Stimulated activated CD4-positive, alpha-beta T cell treated with anti-CD3 and anti-CD28 coated beads, Interleukin-15, amount 100 ng/mL, for 1 hour (primary cell): Measurements from ENCODE around the gene TAX1BP1.

Experiments
- DNase-seq, 2 donors: peaks; one replicate each; pipeline ENCODE4 v3.0.0-alpha.2; 2020; ENCODE audit warnings: low read depth in 1 of 2, low spot score in 1 of 2

Gene TAX1BP1

DNA sequence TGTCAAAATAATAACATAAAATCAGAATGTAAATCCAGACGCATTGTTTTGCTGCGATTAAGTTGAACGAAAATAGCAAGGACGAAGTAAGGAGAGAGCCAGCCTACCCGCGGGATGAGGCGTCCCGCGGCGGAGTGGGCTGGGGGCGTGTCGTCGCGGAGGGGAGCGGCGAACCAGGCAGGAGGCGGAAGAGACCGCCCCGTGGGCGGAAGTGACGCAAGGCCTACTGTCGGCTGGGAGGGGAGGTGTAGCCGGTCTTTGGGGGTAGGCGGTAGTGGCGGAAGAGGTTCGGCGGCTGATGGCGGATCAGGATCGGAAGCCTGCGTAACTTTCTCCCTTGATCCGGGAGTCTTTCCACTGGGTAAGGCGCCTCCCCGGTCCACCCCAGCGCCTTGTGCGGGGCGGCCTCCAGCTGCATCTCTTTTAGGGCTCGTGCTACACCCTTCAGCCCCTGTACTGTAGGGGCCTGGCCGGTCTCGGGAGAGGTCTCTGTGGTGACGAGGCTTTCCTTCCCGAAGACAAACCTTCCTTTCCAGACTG, at the start of gene TAX1BP1:
TSS of gene TAX1BP1 (plus strand) at position 254 of the 540 bp plus-strand sequence. CDS start 8,363 bp downstream, outside the sequence.
- DNase-seq: peak; percentile 83 to 92

DNA sequence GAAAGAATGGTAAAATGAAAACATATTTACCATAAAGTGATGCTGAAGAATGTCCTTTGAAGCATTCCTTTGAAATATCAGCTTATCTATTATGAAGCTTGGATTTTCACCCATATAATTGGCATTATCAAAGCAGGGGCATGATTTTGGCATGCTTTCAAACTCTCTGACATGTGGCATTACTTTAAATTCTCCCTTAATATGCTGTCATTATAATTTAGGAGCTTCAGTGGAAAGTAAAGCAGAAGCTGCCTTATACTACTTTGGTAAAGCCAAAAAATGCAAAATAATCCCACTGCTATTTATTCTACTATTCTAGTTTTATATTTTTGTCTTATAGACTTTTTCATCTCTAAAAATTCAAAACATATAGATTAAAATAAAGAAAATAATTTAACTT, 49.3 kb upstream of the TAX1BP1 start:
- DNase-seq: no peak

DNA sequence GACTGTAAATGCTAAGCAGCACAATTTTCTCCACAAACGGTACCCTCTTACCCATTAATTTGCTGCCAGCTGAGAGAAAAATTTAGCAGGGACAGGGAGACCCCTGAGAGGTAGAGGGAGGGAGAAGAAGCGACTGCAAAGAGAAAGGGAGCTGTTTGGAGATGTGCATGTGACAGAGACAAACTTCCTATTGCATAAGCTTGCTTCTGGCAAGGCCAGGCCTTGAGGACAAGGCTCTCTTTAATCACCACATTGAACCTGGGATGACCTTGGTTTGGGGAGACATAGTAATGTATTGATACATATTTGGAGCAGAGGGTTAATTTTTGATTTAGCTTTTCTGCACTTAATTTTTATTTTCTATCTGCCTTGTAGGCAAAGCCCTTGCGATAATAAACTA, 46.2 kb upstream of the TAX1BP1 start:
- no peak for DNase-seq

DNA sequence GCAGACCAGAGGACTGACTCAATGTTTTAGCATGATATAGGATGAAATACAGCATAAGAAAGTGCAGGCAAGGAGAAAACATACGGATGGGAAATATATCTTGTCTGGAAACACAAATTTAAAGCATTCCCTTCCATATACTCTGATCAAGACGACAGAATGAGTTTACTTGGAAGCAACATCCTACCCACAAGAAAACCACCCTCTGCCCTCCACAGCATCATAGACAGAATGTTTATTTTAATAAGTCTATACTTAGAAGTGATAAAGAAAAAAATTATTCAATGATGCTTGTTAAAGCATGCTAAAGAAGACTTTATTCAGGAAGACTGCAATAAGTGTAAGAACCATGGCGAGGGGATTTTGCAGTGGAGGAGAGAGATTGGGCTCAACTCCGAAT, 44.9 kb upstream of the TAX1BP1 start:
- DNase-seq: no peak

DNA sequence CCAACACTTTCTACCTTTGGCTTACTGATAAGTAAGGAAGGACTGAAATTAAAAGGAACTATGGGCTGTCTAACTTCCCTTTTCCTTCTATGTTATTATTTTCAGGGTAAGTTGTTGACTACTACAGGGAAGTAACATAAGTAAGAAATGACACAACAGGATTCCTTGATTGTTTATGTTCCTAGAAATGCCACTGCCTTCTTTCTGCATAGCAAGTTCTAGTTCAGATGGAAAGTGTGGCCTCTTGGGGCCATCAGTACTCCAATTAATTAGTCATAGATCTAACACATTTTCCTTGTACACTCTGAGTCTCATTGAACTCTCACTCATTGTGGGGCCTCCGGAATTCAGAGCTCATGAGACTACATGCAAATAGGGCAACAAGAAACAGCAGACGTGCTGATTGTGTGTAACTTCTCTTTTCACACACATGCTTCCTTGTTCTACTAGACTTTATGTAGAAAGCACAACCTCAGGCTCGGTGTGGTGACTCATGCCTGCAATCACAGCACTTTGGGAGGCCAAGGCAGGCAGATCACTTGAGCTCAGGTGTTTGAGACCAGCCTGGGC, 42.0 kb upstream of the TAX1BP1 start:
- DNase-seq: no peak

DNA sequence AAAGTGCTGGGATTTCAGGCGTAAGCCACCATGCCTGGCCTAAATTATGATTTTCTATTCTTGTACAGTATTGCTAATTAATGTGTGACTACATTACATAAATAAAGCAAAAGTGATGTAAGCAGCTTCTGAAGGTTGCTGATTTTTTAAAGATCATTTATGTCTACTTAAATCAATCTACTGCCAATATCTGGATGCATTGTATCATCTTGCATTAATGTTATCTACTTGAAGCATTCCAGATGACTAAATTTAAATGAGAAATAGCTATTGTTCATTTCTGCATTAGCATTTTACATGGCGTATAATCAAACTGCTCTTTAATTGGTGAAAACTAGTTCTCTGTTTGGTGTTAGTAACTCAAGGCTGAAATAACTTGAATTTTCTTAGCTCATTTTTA, 40.2 kb upstream of the TAX1BP1 start:
- no peak for DNase-seq

DNA sequence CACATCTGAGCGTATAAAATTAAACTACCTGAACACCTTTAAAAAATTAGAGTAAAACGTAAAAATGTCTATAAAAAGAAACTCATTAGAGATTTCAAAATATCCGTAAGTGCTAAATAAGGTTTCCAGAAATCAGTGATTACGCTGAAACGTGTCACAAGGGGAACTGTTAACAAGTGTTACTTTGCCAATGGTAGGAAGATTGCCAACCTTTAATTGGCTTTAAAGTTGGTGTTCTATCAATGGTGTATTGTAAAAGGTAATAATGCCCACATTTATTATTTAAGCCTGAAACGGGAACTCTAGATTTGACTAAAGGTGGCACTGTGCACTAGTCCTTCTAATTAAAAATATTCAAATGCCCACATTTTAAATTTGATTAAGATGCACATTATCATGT, 39.5 kb upstream of the TAX1BP1 start:
- DNase-seq: no peak

DNA sequence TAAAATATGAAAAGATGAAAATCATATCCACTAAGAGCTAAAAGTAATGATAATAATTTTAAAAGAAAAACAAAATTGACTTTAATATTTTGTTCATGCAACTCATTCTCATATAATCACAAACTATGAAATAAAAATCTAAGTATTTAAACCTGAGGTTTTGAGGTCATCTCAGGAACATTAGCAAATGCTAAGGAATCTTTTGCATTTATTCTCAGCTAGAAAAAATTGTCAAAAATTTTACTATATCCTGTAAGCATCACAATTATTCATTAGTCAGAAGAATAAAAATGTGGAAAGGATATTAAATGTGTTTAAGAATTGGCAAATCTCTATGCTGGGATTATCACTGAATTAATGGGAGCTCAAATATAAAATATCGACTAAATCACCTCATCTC, 36.8 kb upstream of the TAX1BP1 start:
- DNase-seq: no peak

DNA sequence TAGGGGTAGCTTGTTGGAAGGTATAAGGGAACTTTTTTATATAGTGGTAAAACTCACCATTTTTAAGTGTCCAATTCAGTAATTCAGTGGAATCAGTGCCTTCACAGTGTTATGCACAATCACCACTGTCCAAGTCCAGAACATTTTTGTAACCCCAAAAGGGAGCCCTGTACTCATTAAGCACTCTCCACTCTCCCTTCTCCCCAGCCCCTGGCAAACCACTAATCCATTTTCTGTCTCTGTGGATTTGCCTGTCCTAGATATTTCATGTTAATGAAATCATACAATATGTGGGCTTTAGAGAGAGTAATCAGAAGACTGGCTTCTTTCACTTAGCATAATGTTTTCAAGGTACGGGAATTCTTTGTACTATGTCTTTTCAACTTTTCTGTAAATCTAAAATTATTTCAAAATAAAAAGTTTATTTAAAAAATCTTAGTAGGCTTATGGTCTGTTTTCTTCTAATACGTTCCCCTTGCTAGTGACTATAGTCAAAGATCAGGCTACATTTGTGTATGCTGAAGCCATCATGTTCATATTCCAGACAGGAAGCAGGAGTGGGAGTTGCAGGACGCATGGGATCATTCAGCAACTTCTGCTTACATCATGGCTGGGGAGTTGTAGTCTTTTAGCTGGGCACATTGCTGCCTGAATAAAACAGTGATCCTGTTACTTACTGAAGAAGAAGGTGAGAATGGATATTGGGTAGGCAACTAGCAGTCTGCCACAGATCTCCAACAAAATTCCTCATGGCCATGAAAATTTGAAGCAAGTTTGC, 35.4 kb upstream of the TAX1BP1 start:
- DNase-seq: no peak

DNA sequence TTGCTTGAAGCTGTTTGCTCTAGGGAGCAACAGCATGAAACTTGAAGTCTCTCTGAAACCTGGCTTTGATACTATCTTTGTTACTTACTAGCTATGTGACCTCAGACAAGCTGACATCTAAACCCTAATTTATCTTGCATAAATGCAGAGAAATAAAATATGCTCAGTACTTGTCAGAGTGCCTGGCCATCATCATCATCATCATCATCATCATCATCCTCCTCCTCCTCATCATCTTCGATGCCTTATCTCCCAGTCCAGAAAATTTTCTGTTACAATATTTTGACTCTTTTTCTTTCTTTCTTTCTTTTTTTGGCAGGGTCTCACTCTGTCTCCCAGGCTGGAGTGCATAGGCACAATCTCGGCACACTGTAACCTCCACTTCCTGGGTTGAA, 34.8 kb upstream of the TAX1BP1 start:
- DNase-seq: no peak

DNA sequence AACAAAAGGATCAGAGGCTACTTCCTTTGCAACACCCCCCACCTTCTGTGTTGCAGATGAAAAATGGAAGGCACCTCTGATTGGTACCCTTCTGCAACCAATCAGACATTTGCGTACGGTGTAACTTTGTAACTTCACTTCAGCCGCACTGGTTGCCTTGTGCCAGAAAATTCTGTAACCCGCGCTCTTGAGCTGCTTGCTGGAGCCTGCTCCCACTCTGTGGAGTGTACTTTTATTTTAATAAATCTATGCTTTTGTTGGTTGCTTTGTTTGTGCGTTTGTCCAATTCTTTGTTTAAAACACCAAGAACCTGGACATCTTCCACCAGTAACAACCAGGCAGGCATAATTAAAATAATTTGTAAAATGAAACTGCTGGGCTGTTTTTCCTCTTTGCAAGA, 31.5 kb upstream of the TAX1BP1 start:
- DNase-seq: no peak

DNA sequence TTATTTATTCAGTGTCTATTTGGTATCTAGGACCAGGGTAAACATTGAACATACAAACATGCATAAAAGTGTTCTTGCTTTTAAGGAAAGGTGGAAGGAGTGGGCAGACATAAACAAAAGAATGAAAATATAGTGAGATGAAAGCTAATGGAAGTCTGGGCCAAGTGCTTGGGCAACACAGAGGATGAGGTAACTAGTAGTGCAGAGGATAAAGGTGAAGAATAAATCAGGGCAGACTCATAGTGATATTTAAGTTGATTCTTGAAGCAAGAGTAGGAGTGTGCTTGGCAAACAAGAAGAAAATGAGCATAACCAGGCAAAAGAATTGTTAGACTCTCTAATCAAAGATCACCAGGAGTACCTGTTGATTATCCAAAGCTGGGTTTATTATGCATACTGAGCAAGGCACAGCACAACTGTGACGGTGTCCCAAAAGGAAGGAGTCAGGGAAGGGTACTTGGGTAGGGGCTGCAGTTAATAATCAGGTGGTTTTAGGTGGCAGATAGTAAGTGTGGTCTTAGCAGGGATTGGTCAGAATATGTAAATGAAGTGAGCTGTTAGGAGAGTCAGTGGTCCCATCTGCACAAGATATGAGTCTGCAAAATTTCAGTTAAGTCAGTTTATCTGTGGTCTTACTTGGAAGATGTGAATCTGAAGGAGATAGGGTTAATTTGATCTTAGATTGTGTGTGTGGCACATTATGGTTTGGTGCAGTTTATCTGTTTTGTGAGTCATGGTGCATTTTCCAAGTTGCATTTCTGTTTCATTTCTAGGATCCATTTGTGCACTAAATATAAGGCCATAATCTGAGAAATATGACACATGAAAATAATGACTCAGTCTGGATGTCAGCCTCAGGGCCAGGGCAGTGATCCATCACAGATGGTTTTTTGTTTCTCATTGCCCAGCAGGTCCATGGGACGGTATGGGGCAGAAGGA, 30.6 kb upstream of the TAX1BP1 start:
- no peak for DNase-seq

DNA sequence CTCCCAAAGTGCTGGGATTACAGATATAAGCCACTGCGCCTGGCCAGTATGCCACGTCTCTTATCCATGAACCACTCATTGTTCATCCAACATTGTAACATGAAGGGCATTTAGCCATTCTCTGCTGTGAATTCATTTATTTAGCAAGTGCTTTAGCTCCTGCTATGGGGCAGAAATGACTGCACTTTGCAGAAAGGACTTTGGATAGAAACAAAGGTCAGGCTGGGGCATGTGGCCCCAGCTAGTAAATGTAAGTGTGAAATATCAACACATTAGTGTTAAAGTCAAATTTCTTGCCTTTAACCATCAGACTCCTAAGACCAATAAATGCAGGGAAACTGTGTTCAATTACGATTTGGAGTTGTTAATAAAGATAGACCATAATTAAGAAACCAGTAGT, 27.7 kb upstream of the TAX1BP1 start:
- DNase-seq: no peak

DNA sequence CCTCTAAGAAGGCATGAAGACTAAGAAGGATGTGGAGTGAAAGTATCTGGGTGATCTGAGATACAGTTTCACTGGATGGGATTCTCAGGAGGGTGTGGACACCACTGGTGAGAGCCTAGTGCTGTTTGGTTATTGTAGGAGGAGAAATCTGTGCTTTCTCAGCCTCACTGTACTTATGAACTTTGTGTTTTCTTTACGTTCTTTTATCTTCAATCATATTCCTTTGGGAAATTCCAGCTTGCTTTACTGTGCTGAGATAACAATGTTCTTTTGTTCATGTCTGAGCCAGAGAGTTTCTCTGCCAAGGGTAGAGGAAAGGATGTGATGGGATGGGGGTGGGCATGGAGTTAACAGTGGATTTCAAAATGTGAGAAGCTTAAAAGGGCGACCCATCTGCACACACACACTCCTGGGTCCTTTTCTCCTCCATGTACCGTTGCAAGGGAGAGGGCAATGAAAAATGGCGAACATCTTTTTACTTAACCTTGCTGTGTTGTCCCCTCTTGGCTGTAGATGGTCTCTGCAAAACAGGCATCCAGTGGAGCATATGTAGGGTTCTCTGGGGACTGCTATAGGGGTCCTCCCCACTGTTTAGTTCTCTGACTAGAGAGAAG, 25.0 kb upstream of the TAX1BP1 start:
- DNase-seq: no peak

DNA sequence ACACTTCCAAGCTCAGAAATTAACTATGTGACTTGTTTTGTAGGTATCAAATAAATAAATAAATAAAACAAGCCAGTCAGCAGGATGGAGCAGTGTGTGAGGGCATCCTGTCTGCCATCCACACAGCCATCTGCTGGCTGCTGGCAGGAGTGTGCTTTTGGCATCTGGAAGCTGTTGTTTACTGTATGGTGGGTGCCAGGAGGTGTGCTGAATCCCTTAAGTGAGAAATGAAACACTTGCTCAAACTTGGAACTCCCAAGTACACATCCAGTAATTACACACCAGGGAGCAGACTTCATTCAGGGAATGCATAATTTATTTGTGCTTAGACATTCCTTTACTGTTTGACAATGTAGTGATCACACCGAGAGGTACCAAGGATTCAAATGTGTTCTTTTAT, 16.9 kb upstream of the TAX1BP1 start:
- DNase-seq: no peak

DNA sequence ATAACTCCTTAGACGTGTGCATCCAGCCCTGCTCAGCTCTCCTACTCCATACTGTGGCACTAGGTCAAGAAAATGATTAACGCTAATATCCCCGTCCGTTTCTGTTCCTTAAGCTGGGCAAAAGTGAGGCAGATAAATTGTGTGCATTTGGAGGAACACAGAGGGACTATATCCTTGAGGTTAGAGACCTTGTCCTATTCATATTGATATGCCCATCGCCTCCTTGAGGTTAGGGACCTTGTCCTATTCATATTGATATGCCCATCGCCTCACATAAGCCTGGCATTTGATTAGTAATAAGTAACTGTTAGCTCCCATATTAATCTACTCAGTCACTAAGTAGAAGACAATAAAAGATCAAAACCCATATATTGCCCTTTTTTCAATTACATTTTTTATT, 12.9 kb upstream of the TAX1BP1 start:
- DNase-seq: no peak

DNA sequence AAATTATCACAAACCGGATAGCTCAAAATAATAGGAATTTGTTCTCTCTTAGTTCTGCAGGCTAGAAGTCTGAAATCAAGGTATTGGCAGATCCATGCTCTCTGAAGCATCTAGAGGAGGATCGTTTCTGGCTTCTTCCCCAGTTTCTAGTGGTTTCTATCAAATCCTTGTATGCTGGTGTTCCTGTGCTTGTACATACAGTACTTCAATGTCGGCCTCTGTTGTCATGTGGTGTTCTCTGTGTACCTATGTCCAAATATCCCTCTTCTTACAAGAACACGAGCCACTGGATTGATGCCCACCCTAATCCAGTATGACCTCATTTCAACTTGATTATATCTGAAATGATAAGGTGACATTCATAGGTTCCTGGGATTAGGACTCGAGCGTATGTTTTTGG, 9.8 kb upstream of the TAX1BP1 start:
- DNase-seq: no peak

DNA sequence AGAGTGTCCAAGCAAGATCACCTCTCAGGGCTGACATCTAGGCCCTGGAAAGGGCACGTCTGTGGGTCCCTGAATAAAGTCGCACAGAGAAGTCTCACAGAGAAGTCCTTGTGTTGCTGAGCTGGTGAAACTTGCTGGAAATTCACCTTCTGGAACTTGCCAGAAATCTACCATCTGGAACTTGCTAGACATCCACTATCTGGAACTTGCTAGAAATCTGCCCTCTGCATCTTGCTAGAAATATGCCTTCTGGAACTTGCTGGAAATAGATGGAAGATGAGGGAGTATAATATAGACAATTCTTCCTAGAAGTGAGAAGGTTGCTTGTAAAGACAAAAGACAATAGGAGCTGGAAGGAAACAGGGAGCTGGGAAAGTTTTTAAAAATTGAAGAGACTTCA, 5.4 kb upstream of the TAX1BP1 start:
- DNase-seq: no peak

DNA sequence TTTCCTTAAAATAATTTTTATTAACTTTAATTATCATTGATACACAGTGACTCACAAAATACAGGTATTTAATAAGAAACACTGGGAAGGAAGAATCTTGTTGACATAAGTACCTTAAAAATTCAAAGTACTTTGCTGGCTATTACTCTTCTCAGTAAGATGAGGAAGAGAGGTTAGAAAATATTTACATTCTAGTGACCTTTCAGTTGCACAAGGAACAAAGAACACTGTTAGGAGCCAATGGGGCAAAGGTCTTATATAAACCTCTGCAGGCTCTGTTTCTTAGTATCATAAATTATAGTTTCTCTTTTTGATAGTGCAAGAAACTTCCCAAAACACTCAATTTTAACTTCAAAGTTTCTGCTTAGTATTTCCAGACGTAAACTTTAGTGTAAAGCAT, 4.8 kb upstream of the TAX1BP1 start:
- no peak for DNase-seq

DNA sequence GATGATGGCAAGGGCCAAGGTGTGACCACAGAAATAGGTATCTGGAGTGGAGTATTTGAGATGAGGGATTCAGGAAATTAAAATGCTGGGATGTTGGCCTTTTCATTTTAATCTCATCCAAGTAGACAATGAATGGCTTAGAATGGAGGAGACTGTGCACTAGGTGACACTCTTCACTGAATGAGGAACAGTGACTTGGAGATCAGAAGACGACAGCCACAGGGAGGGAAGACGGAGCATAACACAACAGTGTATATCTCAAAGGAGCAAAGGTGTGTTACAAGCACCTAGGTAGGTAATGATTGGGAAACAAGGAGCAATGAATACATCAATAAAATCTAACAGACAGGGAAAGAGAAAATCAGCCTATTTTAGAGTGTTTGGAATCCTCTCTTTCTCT, 4.1 kb upstream of the TAX1BP1 start:
- no peak for DNase-seq

DNA sequence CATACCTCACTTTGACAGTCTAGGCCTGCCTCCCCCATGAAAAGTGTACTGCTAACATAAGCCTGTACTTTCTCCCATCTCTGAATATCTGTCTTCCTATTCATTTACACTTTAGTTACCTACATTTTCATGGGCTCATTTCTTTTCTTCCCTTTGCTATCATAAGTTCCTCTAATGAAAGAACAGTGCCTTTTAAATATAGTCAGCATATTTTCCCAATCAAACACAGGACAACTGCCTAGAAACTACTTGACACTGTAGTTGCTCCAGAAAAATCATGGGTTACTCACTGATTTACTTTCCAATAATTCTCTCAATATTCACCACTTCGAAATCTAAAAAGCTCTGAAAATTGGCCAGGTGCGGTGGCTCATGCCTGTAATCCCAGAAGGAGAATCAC, 2.8 kb upstream of the TAX1BP1 start:
- DNase-seq: no peak
